ENCODE results near the gene GJB2. TPM values are rescaled to one million over a fixed set of nuclear protein-coding genes. Genes with fewer than 3 reads are reported as not detected.

GJB2 gene
- total and polyA plus RNA-seq, 2 of the 4 experiments (the other 2 are of a cell fraction), result under 0.01 to 0.17 TPM

- CTCF ChIA-PET, result no interaction called here
- H4K8ac ChIP-seq (ENCODE audit: low read depth in 2 of 2, low read length in 2 of 2), result peak overlapping the region; percentile 2 to 59; a peak in 3 of 4 replicates
- H4K20me1 ChIP-seq (ENCODE audit: insufficient read depth, low read length), result no peaks in the 10 kb centered on the region
- peak overlapping the region; percentile 17; the same call in 1 of the 3 replicates for H2BK15ac ChIP-seq (ENCODE audit: low read depth, low read length)
- H3K79me1 ChIP-seq (ENCODE audit: low read depth in 1 of 2, low read length in 2 of 2), result no peaks in the 10 kb centered on the region
- peak overlapping the region; percentile 78 for H2AK5ac ChIP-seq (ENCODE audit: low read depth, low read length)
- peak overlapping the region; percentile 83 for H3K27ac ChIP-seq (ENCODE audit: insufficient read depth, low read length)
- H3K9me1 ChIP-seq (ENCODE audit: insufficient read depth, low read length), result peaks cover 8% of the 10 kb centered on the region
- peak overlapping the region; percentile 8 for H2AFZ ChIP-seq (replicated peaks; ENCODE audit: low read length, poor library complexity)
- peaks cover 14% of the 10 kb centered on the region; the same call in 1 of the 2 replicates for H3K4me1 ChIP-seq (ENCODE audit: control insufficient read depth, insufficient read depth, low read length)
- DNase-seq, result peak; percentile 99
- POLR2A ChIA-PET (ENCODE audit: unreplicated experiment), result no interaction called here
- H3K14ac ChIP-seq (replicated peaks; ENCODE audit: low read depth, low read length), result peak overlapping the region; percentile 45
- H3K36me3 ChIP-seq (ENCODE audit: control insufficient read depth, insufficient read depth, low read length), result no peaks in the 10 kb centered on the region
- H3K4ac ChIP-seq (ENCODE audit: low read depth, low read length), result peak overlapping the region; percentile 79
- dilution Hi-C loops (cut with HindIII; ENCODE audit: low sequenced_read_pairs, unreplicated experiment) (loop anchor here (25.0 kb wide), 1 partner anchor 312 kb away; no protein-coding TSS in a partner anchor), in situ Hi-C loops (cut with MboI; ENCODE audit: low sequenced_read_pairs) (loop anchor here (25.0 kb wide), 4 partner anchors 537 to 1312 kb away; partner anchors contain the start of genes IL17D and MPHOSPH8), intact Hi-C loops (cut with micrococcal nuclease) (no loop called here)
- peak; percentile 94 for ATAC-seq (ENCODE audit: low read depth)
- peak overlapping the region; percentile 47 for H3K4me2 ChIP-seq (ENCODE audit: low read depth, low read length)
- peak overlapping the region; percentile 57; the same call in 1 of the 2 replicates for H3K23ac ChIP-seq (ENCODE audit: low read depth, low read length)
- WGBS, 2 experiments (ENCODE audit: extremely low coverage in 2 of 2, insufficient read length in 1 of 2), result 47% methylated on average over 7 of the region's 22 CpGs; no CpG with 5 or more reads in 1 of the 2 experiments
- H2BK120ac ChIP-seq (ENCODE audit: low read depth, low read length), result peak overlapping the region; percentile 93
- no TSS peak for BruUV-seq (replicated peaks)
- peak overlapping the region; percentile 63 for H4K91ac ChIP-seq (ENCODE audit: insufficient read depth, low read depth, low read length)
- no peak overlapping the region for H3K9ac ChIP-seq (ENCODE audit: low read depth, low read length)
- no peak overlapping the region for H3K4me3 ChIP-seq (ENCODE audit: insufficient read depth, low read depth, low read length)
- H4K5ac ChIP-seq (ENCODE audit: low read depth, low read length), result peak overlapping the region; percentile 6; the same call in 1 of the 2 replicates
- no peak overlapping the region for H2AK9ac ChIP-seq (replicated peaks; ENCODE audit: low read depth, low read length, poor library complexity)
- peak overlapping the region; percentile 27 for H2BK5ac ChIP-seq (ENCODE audit: low read depth, low read length, poor library complexity, severe bottlenecking)
- peak overlapping the region; percentile 72 for H2BK20ac ChIP-seq (ENCODE audit: low read depth, low read length)
- H3K18ac ChIP-seq (ENCODE audit: low read depth, low read length), result peak overlapping the region; percentile 18
- peaks cover 6% of the 10 kb centered on the region for H3K27me3 ChIP-seq (ENCODE audit: control insufficient read depth, insufficient read depth, low read length)
- no peaks in the 10 kb centered on the region for H3K9me3 ChIP-seq (ENCODE audit: control insufficient read depth, insufficient read depth, low read length)
- H3K56ac ChIP-seq (ENCODE audit: extremely low read depth, insufficient read depth, low read length), result peak overlapping the region; percentile 33; the same call in 1 of the 2 replicates
- TF ChIP-seq MXI1 (IDR thresholded peaks at IDR 0.05; ENCODE audit: borderline replicate concordance, low read depth, low read length), result peak; percentile 72; the same call in 1 of the 2 replicates
- TF ChIP-seq CHD1 (IDR thresholded peaks at IDR 0.05; ENCODE audit: low read depth, low read length), result no peak
- TF ChIP-seq FOS (IDR thresholded peaks at IDR 0.05; ENCODE audit: low read depth, low read length), result peak; percentile 100
- no peak for TF ChIP-seq RCOR1 (IDR thresholded peaks at IDR 0.05; ENCODE audit: insufficient replicate concordance, low read length)
- TF ChIP-seq POLR2A (IDR thresholded peaks at IDR 0.05; ENCODE audit: low read depth, low read length), result peak; percentile 70
- no peak for TF ChIP-seq RFX5 (IDR thresholded peaks at IDR 0.05; ENCODE audit: low read depth, low read length)
- peak; percentile 48; the same call in 1 of the 2 replicates for TF ChIP-seq MAZ (IDR thresholded peaks at IDR 0.05; ENCODE audit: borderline replicate concordance, low read depth, low read length)
- TF ChIP-seq, protein P1, sequence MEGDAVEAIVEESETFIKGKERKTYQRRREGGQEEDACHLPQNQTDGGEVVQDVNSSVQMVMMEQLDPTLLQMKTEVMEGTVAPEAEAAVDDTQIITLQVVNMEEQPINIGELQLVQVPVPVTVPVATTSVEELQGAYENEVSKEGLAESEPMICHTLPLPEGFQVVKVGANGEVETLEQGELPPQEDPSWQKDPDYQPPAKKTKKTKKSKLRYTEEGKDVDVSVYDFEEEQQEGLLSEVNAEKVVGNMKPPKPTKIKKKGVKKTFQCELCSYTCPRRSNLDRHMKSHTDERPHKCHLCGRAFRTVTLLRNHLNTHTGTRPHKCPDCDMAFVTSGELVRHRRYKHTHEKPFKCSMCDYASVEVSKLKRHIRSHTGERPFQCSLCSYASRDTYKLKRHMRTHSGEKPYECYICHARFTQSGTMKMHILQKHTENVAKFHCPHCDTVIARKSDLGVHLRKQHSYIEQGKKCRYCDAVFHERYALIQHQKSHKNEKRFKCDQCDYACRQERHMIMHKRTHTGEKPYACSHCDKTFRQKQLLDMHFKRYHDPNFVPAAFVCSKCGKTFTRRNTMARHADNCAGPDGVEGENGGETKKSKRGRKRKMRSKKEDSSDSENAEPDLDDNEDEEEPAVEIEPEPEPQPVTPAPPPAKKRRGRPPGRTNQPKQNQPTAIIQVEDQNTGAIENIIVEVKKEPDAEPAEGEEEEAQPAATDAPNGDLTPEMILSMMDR (conservative IDR thresholded peaks at IDR 0.05; ENCODE audit: low read depth, low read length), result no peak
- peak; percentile 99 for TF ChIP-seq BHLHE40 (IDR thresholded peaks at IDR 0.05; ENCODE audit: low read depth, low read length)
- no peak for TF ChIP-seq SMC3 (IDR thresholded peaks at IDR 0.05; ENCODE audit: low read depth, low read length)
- no peak for TF ChIP-seq RAD21 (IDR thresholded peaks at IDR 0.05; ENCODE audit: low read length)
- TF ChIP-seq, protein P2, sequence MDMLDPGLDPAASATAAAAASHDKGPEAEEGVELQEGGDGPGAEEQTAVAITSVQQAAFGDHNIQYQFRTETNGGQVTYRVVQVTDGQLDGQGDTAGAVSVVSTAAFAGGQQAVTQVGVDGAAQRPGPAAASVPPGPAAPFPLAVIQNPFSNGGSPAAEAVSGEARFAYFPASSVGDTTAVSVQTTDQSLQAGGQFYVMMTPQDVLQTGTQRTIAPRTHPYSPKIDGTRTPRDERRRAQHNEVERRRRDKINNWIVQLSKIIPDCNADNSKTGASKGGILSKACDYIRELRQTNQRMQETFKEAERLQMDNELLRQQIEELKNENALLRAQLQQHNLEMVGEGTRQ (IDR thresholded peaks at IDR 0.05; ENCODE audit: low read depth, low read length), result 0 out of 2 replicates have a peak, but pooled peaks have one; percentile 51
- peak; percentile 85 for TF ChIP-seq NFE2L2 (IDR thresholded peaks at IDR 0.05; ENCODE audit: low read depth, low read length)
- peak; percentile 87 for TF ChIP-seq MAFK (IDR thresholded peaks at IDR 0.05; ENCODE audit: low read depth, low read length)
Observed at GRCh38 chr13:20174656-20175405, 17.9 kb downstream of the GJB2 start.
